MCF 10A (cell line): ENCODE results near the gene L3MBTL1. TPM values are rescaled to one million over a fixed set of nuclear protein-coding genes. Genes with fewer than 3 reads are reported as not detected.

Source experiments
- BruUV-seq: library from RNA; stranded (reverse); fragments of 400-500 nt; replicated peaks from 2 replicates; lab custom pipeline; 2021; lab: Mats Ljungman, UMichigan
- CTCF ChIA-PET: fragments of 300-600 bp; sonication (Branson Sonifier 250); formaldehyde crosslinking; extraction: SDS; loops from one replicate; lab custom pipeline; 2021; ENCODE audit warnings: antibody characterized with exemption, inconsistent platforms; lab: Yijun Ruan, JAX
- POLR2A ChIA-PET: fragments of 300-600, 350-650 bp; sonication (Branson Sonifier 250); formaldehyde crosslinking; extraction: SDS; loops from one replicate; lab custom pipeline; 2020; ENCODE audit warnings: antibody characterized with exemption, inconsistent platforms; lab: Yijun Ruan, JAX
- DNase-seq: peaks from one replicate; pipeline ENCODE4 v3.0.0-alpha.2; 2018; ENCODE audit not compliant: unreplicated experiment
- H3K27ac Mint-ChIP-seq: one replicate; pipeline ENCODE4 v1.8.0; 2022; ENCODE audit warnings: mild to moderate bottlenecking, low read depth, mixed read lengths; ENCODE audit not compliant: unreplicated experiment
- H3K27me3 Mint-ChIP-seq: one replicate; pipeline ENCODE4 v1.8.0; 2022; ENCODE audit warnings: mixed read lengths; ENCODE audit not compliant: insufficient read depth, unreplicated experiment
- H3K36me3 Mint-ChIP-seq: one replicate; pipeline ENCODE4 v1.8.0; 2022; ENCODE audit warnings: mild to moderate bottlenecking, moderate library complexity, mixed read lengths; ENCODE audit not compliant: insufficient read depth, unreplicated experiment
- H3K4me1 Mint-ChIP-seq: one replicate; pipeline ENCODE4 v1.8.0; 2022; ENCODE audit warnings: mixed read lengths; ENCODE audit not compliant: insufficient read depth, unreplicated experiment
- H3K4me3 Mint-ChIP-seq: one replicate; pipeline ENCODE4 v1.8.0; 2022; ENCODE audit warnings: mild to moderate bottlenecking, moderate library complexity, mixed read lengths; ENCODE audit not compliant: unreplicated experiment
- H3K9me3 Mint-ChIP-seq: one replicate; pipeline ENCODE4 v1.8.0; 2022; ENCODE audit warnings: mixed read lengths; ENCODE audit not compliant: unreplicated experiment
- CTCF ChIP-seq: fragments of 200-600 bp; IDR thresholded peaks from one replicate; pipeline ENCODE4 v1.8.0; 2022; ENCODE audit warnings: antibody characterized with exemption, mild to moderate bottlenecking; ENCODE audit not compliant: unreplicated experiment
- intact Hi-C: fragments of 100-400 bp; cut with micrococcal nuclease; formaldehyde crosslinking; loops from 2 replicates; pipeline ENCODE4 v1.14.1; 2022
- total RNA-seq: library from RNA; stranded (reverse); gene quantifications from 2 replicates; pipeline ENCODE4 v1.2.3, GENCODE V29; 2022

Gene L3MBTL1
- total RNA-seq, 1 experiment from 2014 or later, result 10.5 TPM

- no peaks in the 10 kb centered on the region for H3K9me3 Mint-ChIP-seq
- peaks cover 6% of the 10 kb centered on the region for H3K36me3 Mint-ChIP-seq
- BruUV-seq, result no TSS peak
- no peaks in the 10 kb centered on the region for H3K27me3 Mint-ChIP-seq
- DNase-seq, result no peak
- H3K27ac Mint-ChIP-seq, result no peak overlapping the region
- POLR2A ChIA-PET, result interaction anchor here (1.3 kb wide), 1 partner anchor 12 kb away, joined by 5 read pairs; no protein-coding TSS in a partner anchor
- no peak overlapping the region for H3K4me3 Mint-ChIP-seq
- no peaks in the 10 kb centered on the region for H3K4me1 Mint-ChIP-seq
- CTCF ChIA-PET, result interaction anchor here (1.2 kb wide), 1 partner anchor 26 kb away, joined by 4 read pairs; no protein-coding TSS in a partner anchor
- intact Hi-C loops, result no loop called here
- no peak for TF ChIP-seq CTCF
Observed at GRCh38 chr20:43563991-43564390, 56.5 kb downstream of the L3MBTL1 start.

GRCh38 chr20:43564455-43564854 lies 57.0 kb downstream of the L3MBTL1 start:
- no peak for TF ChIP-seq CTCF
- intact Hi-C loops, result no loop called here

GRCh38 chr20:43564993-43565757 lies 57.7 kb downstream of the L3MBTL1 start:
- no peak overlapping the region for H3K4me3 Mint-ChIP-seq
- no peaks in the 10 kb centered on the region for H3K4me1 Mint-ChIP-seq
- H3K36me3 Mint-ChIP-seq, result peaks cover 6% of the 10 kb centered on the region
- no peaks in the 10 kb centered on the region for H3K27me3 Mint-ChIP-seq
- POLR2A ChIA-PET, result no interaction called here
- no peaks in the 10 kb centered on the region for H3K9me3 Mint-ChIP-seq
- intact Hi-C loops, result no loop called here
- BruUV-seq, result no TSS peak
- CTCF ChIA-PET, result no interaction called here
- DNase-seq, result no peak
- no peak overlapping the region for H3K27ac Mint-ChIP-seq
- no peak for TF ChIP-seq CTCF

More at GRCh38 chr20:43564455-43564854, 57.0 kb downstream of the L3MBTL1 start:
- Mint-ChIP-seq H3K9me3 (no peaks in the 10 kb centered on the region), H3K27me3 (no peaks in the 10 kb centered on the region), H3K4me3 (no peak overlapping the region), H3K27ac (no peak overlapping the region), H3K36me3 (peaks cover 6% of the 10 kb centered on the region), H3K4me1 (no peaks in the 10 kb centered on the region)
- BruUV-seq, result no TSS peak
- POLR2A ChIA-PET, result no interaction called here
- DNase-seq, result no peak
- CTCF ChIA-PET, result no interaction called here

- Mint-ChIP-seq H3K36me3 (peaks cover 6% of the 10 kb centered on the region), H3K9me3 (no peaks in the 10 kb centered on the region), H3K4me3 (no peak overlapping the region), H3K27me3 (no peaks in the 10 kb centered on the region), H3K27ac (no peak overlapping the region), H3K4me1 (no peaks in the 10 kb centered on the region)
- BruUV-seq, result no TSS peak
- no peak for DNase-seq
- no peak for TF ChIP-seq CTCF
- intact Hi-C loops, result no loop called here
- ChIA-PET CTCF (no interaction called here), POLR2A (no interaction called here)
Observed at GRCh38 chr20:43565758-43566104, 58.2 kb downstream of the L3MBTL1 start.
